M059J (cell line): ENCODE results near the gene NR2F1. TPM values are rescaled to one million over a fixed set of nuclear protein-coding genes. Genes with fewer than 3 reads are reported as not detected.

Source experiments
- DNase-seq: peaks from one replicate; pipeline ENCODE4 v3.0.0-alpha.2; 2012; ENCODE audit warnings: low read depth
- total RNA-seq: library from RNA; depleted of rRNA; stranded (reverse); fragments of >200 nt; shearing (Covaris generic); gene quantifications from 2 replicates; pipeline ENCODE4 v1.2.3, GENCODE V29; 2014

The NR2F1 gene
- total RNA-seq, 1 experiment from 2014 or later, result 67.9 TPM

DNA sequence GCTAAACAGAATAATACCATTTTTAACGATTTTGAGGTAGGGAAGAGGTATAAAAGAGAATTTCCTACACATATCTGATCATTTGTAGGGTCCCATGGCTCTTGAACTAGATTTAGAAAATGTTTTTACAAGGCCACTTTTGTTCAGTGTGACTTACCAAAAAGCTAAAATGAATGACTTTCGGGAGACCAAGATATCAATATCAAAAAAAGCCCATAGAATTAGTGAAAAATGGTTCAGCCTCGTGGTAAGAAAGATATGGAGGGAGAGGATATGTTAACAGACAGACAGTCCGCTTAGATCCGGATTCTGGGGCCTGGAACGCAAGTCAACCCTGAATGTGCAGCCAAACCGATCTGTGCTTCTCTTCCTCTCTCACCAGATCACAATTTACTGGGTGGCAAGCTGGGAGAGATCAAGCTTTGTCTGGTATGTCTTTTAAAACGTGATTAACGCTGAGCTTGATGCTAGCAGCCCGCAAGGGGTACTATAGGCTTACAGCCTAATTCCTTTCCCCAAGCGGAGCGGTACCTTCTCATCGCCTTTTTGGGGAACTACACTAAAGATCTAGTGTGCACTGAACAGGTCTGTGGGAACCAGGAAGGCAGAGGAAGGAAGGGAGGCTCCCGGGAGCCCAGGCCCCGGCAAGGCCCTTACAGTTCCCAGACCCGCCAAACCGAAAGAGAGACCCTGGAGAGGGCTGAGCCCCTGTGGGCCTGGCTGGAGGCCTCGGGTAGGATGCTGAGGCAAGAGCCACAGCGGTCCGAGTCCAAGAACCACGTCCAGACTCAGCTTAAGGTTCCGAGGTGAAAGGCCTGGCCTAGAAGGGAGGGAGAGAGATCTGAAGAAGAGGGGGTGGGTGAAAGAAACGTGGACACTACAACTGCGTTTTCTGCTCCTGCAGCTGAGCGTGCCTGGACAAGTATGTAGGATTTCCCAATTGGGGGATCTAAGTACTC lies 4.9 kb upstream of the NR2F1 start:
- DNase-seq, result no peak

DNA sequence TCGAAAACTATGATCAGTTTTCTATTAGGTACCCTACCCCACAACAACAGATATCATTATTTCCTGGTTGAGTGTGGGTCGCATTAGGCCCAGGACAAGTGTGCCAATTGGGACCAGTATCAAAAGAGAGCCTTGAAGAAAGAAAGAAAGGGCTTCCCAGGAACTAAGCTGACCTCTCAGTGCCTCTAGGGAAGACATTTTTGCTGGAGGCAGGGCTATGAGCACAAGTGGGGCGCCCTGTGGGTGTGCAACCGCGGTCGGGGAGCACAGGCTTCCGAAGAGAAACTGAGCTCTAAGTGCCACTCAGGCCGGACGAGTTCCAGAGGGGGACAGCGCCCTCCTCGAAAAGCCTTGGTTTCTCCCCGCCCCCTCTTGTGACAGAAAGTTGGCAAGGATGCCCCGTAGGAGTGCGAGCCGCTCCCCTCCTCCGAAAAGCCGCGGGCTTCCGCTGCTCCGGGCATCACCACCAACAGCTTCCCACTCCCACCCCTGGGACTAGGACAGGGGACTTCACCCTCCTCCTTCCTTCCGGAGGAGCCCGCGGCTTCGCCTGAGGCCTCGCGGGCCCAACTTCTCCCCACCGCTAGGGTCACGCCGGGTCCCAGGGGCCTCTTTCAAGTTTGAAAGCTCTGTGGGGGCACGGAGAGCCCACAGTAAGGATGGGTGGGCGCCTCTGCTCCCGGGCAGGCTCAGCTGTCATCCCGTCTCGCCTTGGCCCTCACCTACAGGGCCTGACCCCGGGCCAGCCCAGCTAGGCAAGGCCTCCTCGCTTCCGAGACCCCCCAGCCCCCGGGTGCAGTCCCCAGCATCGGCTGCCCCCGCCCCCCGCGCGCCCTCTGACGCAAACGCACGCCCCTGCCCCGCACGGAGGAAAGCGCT lies 4.0 kb upstream of the NR2F1 start:
- DNase-seq, result peak; percentile 82

DNA sequence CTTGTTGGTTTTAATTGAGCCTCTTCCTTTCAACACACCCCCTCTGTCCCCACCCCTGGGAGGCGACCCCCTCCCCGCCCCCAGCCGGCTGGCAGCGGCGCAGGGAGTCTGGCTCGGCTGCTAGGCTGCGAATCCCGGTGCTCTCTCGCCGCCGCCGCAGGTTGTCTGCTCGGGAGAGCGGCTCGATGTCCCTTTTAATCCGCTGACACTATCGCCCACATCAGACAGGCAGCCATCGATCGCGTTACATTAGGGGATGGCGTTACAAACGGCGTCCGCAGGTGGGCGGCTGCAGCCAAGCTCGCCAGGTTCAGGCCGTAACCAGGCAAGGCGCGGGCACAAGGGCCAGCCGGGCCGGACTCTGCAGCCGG lies 3.3 kb upstream of the NR2F1 start:
- peak; percentile 46 for DNase-seq

DNA sequence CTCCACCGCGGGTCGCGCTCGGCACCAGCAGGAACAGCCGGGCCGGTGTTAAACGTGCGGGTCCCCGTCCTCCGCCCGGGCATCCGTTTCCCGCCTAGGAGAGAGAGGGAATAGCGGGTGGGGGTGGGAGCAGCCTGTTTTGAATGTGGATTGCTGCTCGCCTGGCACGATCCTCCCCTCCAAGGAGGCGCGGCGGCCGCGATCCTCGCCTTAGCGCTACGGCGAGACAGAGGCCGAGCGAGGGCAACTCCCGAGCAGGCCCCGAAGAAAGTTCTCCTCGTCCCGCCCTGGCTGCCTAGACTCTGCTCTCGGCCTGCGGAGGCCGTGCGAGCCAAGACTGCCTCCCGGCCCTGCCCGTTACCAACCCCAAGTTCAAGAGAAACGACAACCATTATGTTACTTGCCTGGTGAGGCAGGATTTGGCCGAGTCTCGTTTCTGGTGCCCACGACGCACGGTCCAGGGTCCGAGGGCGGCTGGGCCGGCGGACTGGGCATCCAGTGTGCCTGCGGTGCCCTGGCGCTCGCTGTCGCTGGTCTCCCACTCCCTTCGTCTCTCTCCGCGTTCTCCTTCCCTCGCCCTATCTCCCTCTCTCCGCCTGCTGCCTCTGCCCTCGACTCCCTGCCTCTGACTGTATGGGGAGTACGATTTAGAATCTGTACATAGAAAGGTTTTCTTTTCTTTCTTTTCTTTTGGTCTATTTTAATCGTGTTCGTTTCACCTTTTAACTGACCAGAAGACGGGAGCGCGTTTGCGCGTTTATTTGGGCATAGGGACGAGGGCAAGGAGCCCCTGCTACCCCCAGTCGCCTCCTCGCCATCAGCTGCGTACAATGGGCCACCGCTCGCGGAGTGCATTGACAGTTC lies 2.7 kb upstream of the NR2F1 start:
- peak; percentile 64 for DNase-seq

DNA sequence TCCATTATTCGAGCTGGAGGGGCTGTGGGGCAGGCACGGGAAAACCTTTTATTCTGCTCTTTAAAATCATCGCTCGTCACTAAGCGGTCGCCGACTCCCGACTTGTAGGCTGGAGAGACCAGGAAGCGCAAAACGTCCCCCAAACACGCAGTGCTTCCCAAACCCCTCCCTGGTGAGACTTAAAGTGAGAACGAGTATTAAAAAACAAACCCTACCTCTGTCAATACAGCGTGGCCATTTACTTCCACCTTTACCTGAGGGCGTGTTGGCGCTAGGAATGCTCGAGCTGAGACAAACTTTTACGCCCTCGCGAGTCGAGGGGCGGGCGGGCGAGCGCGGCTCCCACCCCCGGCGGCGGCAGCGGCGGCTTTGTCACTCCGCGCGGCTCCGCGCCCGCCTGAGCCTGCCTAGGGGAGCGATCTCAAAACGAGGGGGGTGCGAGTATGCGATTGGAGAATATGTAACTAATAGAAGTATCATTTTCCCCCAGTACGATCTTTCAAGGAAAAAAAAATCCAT lies 2.0 kb upstream of the NR2F1 start, which contains the start of gene NR2F1-AS1:
Gene NR2F1-AS1, minus strand, starts transcription at position 293 of the 519 bp plus-strand sequence.
- DNase-seq, result peak; percentile 44

DNA sequence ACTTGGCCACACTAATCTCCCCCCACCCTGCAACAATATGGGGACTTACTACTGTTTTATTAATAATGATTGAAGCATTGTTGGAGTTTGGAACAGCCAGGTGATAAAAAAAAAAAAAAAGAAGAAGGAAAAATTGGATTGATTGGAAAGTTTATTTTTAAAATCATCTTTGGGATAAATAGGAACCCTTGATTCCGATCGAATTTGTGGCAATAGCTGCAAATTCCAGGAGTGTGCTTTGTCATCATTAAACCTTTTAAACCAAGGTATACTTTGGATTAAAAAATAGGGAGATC lies 907 bp upstream of the NR2F1 start:
- no peak for DNase-seq

DNA sequence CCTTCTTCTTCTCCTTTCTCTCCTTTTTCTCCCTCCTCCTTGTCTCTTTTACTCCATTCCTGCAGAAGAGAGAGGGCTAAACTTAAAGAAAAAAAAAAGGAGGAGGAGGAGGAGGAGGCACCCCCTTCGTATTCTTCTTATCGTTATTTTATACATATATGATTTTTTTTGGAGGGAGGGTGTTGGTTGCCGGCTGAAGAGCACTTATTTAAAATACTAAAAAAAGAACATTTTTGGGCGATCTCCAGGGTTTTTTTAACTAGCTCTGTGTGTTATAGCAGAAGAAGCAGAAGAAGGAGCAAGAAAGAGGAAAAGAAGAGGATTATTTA lies 381 bp downstream of the NR2F1 start:
- no peak for DNase-seq

DNA sequence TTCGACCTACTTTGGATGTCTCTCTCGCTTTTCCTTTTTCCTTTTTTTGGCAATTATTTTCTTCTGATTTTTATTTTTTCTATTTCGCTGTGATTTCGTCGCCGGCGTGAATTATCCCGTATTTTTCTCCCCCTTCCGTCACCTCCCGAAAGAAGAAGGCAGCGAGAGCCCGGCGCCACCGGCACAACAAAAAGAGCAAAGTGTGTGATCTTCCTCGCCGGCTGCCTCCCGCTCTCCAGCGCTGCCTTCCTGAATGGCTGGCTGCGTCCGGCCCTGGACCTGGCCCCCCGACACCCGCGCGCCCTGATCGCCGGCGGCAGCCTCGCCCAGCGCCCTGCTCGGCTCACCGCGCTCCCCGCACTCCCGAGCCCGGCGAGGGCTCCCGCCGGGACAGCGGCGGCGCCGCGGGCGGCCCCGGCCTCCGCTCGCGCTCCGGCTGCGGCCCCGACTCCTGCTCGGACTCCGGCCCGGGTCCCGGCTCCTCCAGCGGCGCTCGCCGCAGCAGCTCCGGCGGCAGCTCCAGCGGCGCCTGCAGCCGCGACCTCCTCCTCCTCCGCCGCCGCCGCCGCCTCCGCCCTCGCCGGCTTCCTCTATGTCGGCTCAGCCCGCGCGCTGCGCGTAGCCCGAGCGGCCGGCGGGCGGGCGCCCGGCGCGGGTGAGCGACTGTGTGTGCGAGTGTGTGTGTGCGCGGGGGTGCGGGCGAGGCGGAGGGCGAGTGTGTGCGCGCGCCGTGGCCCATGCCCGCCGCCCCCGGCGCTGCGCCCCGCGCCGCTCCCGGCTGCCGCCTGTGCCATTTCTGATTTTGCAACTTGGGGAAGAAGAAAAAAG lies 960 bp downstream of the NR2F1 start:
- DNase-seq, result peak; percentile 56

DNA sequence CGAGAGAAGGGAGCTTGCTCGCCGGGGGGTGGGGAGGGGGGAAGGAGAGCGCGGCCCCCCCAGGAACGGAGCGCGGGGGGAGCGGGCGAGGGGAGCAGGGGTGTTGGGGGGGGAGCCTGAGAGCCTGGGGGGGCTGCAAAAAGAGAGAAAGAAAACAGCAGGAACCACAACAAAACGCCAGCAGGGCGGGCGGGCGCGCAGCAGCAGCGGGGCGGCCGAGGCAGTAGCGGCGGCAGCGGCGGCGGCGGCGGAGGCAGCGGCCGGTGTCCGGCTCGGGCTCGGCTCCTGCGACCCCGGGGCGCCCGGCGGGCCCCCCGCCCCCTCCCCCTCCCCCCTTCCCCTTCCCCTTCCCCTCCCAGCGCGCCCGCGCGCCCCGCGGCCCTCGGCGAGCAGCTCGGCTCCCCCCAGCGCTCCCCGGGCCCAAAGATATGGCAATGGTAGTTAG lies 1.6 kb downstream of the NR2F1 start:
- DNase-seq, result no peak

DNA sequence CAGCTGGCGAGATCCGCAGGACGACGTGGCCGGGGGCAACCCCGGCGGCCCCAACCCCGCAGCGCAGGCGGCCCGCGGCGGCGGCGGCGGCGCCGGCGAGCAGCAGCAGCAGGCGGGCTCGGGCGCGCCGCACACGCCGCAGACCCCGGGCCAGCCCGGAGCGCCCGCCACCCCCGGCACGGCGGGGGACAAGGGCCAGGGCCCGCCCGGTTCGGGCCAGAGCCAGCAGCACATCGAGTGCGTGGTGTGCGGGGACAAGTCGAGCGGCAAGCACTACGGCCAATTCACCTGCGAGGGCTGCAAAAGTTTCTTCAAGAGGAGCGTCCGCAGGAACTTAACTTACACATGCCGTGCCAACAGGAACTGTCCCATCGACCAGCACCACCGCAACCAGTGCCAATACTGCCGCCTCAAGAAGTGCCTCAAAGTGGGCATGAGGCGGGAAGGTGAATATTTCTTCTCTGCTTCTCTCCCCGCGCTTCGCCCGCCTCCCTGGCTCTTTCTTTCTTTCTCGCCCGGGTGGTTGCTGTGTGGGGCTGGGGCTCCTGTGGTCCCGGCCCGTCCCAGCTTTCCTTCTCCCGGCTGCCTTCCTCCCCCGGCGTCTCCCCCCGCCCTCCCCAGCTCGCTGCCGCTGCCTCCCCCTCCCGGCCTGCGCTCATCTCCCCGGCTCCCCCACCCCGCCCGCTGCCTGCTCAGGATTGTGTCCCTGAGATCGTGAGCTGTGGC lies 2.2 kb downstream of the NR2F1 start:
- peak; percentile 60 for DNase-seq

DNA sequence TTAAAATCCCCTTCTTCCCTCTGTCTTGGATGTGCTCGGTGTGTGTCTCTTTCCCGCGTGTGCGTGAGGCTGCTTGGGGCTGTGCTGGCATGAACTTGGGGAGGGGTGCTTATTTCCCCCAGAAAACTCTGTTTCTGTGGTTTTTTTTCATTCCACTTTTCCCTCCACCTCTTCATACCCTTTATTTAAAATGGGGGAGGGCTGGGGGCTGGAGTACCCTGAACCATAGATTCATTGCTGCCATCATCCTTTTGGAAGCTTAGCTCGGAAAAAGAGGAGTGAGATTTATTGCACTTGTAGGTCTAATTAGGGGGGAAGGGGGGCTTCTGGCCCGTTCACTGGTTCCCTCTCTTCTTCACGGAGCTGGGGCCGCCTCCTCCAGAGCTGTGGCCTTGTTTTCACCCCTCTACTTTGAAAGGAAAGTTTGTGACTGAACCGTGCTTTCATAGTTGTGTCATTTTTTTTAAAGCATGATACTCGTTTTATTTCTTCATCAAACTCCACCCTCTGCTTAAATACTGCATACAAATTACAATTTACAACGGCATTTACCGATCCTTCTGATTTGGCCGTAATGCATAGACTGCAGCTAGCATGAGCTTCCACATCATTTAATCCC lies 2.9 kb downstream of the NR2F1 start:
- DNase-seq, result peak; percentile 60

DNA sequence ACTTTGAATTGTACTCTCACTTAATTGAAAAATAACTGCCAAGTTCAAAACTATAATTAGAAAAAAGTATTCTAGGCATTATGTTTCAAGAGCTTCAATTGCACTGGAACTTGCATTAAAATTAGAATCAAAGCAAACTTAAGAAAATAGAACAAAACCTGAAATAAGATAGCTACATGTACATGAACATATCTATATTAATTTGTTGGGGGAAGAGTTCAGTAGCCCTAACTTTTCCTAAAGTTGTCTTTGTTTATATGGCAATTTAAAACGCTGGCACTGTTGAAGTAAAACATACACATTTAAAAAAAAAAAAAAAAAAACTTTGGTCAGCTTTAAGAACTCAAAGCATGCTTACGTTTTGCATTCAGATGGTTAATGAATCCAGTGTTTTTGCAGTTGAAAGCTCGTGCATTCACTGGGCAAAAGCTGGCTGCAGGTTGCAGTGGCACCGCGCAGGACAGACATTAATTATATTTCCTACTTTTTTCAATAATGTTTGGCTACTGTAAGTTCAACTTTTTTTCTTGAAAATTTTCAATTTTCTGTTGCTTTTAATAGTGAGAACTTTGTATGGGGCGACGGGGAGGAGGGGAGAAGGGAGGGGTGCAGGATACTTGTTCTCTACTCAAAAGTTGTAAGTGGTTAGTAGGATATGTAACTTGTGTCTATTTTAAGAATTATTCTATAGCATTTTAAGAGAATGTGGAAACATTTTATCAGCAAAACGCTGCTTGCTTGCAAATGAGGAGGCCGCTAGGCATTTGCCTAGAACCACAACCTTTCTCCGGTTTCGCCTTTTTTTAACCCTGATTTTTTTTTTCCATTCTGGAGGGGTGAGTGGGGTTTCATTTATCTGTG lies 3.9 kb downstream of the NR2F1 start:
- no peak for DNase-seq

DNA sequence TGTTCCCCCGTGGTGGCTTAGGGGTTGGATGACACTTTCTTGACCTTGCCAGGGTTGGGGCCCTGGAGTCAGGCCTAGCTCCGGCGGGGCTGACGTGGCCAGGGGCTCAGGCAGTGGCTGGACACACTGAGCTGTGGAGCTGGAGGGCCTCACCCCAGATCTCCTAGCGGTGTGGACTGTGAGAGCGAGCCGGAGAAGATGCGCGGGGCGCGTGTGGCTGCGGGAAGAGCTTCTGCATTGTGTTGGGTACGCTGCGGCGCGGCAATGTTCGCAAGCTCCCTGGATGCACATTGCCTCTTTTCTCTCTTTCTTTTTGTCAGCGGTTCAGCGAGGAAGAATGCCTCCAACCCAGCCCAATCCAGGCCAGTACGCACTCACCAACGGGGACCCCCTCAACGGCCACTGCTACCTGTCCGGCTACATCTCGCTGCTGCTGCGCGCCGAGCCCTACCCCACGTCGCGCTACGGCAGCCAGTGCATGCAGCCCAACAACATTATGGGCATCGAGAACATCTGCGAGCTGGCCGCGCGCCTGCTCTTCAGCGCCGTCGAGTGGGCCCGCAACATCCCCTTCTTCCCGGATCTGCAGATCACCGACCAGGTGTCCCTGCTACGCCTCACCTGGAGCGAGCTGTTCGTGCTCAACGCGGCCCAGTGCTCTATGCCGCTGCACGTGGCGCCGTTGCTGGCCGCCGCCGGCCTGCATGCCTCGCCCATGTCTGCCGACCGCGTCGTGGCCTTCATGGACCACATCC lies 4.8 kb downstream of the NR2F1 start:
- peak; percentile 45 for DNase-seq

DNA sequence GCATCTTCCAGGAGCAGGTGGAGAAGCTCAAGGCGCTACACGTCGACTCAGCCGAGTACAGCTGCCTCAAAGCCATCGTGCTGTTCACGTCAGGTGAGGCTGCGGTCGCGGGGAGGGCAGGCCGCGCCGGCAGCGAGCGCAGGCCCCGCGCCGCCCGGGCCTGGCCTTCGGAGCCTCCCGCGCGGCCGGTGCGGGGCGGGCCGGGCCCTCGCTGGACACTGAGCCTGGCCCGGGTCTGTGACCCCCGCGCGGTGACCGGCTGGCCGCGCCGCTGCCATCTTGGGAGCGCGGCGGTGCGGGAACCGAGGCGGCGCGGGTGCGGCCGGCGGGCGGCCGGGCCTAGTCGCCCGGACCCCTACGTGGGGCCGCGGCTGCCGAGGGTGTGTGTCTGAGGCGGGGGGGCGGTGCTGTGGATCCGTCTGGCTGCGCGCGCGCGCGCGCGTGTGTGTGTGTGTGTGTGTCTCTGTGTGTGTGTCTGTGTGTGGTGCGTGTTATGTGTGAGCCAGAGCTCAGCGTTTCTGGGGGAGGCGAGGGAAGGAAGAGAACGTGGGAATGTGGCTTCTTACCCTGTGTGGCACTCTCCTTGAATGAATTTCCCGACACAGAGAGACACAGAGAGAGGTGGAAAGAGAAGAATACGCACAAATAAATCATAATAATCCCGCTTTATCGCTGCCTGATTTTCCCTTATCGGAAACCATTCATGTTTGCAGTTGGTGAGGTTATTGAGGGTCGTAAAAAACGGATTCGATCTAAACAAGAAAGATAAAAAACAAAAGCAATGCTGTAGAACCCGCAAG lies 5.5 kb downstream of the NR2F1 start:
- DNase-seq, result no peak

DNA sequence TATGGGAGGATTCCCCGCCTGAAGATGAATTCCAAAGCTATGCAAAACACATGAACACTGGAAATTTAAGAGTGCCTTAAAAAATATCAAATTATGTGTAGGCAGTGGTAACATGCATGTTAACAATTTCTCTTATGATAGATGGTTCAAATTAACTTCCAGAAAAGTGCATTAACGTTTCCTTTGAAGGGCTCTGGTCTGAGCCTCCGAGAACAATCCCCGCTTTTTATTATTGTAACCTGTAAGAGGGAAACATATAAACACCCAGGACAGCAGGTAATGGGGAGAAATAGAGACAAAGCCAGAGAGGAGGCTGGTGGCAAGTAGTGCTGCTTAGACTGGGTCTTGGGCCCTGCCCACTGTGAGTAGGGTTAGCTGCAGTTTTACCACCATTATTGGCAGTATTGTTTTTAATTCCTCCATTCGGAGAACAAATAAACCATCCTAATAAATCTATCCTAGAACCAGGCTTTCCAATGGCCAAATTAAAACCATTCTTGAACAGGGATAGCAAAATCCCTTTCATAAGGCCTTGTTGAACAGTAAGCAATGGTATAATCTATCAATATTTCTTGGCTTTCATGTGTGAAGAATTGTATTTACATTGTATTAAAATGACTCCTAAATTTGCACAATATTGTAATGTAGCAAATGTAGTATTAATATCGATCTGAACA lies 6.3 kb downstream of the NR2F1 start:
- no peak for DNase-seq

DNA sequence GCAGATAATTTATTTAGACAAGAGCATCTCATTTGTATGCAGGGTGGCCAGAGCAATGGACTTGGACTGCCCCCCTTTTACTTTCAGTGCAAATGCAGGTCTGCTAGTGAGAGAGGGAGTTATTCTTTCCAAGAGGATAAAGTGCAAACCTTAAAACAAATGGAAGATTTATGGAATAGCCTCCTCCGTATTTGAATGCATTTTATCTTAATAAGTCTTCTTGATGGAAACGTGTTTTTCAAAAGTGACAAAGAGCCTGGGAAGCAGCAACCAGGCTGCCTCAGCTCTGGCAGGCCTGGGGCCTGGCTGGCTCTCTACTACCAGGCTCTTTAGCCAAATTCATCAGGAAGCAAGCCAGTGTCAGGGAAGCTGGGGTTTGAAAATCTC lies 6.8 kb downstream of the NR2F1 start:
- DNase-seq, result no peak

DNA sequence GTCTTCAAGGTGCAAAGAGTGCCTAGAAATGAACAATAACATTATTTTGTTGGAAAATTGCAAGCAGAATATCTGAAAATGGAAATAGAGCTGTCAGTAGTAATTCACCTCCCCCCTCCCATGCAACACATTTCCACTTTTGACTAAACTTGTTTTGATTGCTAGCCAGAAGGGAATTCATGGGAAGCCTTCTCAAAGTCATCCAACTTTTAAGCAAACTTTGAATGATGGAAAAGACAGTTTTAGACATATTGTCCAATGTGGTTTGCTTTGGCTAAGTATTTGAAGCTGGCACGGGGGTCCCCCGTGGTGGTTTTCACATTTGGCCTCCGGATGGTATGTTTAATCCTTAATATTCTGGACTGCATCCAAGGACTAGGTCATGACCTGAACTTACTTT lies 7.5 kb downstream of the NR2F1 start:
- no peak for DNase-seq
